Activated CD8-positive, alpha-beta T cell treated with anti-CD3 and anti-CD28 coated beads for 36 hours (primary cell): ENCODE results near the gene LRRC4B. TPM values are rescaled to one million over a fixed set of nuclear protein-coding genes. Genes with fewer than 3 reads are reported as not detected.
A peak's percentile ranks its signal among the peaks of the same experiment; 100 is the strongest.

ENCODE experiments used
- ATAC-seq: fragments of 200-7000 bp; cut with Tn5 transposase; one replicate; pipeline ENCODE4 v1.10.0; 2021; ENCODE audit warnings: mild to moderate bottlenecking, moderate library complexity
- CTCF ChIA-PET: fragments of 350-600 bp; sonication (Branson Sonifier 250); formaldehyde crosslinking; loops from one replicate; lab custom pipeline; 2021; ENCODE audit warnings: antibody characterized with exemption; lab: Charles Lee
- POLR2A ChIA-PET: fragments of 350-600 bp; sonication (Branson Sonifier 250); formaldehyde crosslinking; loops from one replicate; lab custom pipeline; 2021; ENCODE audit warnings: antibody characterized with exemption; lab: Charles Lee
- DNase-seq: peaks from one replicate; pipeline ENCODE4 v3.0.0-alpha.2; 2020
- H3K27ac Mint-ChIP-seq: one replicate; pipeline ENCODE4 v1.8.0; 2021; ENCODE audit warnings: mild to moderate bottlenecking, mixed read lengths
- H3K27me3 Mint-ChIP-seq: one replicate; pipeline ENCODE4 v1.8.0; 2021; ENCODE audit warnings: mixed read lengths
- H3K36me3 Mint-ChIP-seq: one replicate; pipeline ENCODE4 v1.8.0; 2021; ENCODE audit warnings: low read depth, mixed read lengths
- H3K4me1 Mint-ChIP-seq: one replicate; pipeline ENCODE4 v1.8.0; 2021; ENCODE audit warnings: low read depth, mixed read lengths
- H3K4me3 Mint-ChIP-seq: one replicate; pipeline ENCODE4 v1.8.0; 2021; ENCODE audit warnings: mild to moderate bottlenecking, moderate library complexity, mixed read lengths
- H3K9me3 Mint-ChIP-seq: one replicate; pipeline ENCODE4 v1.8.0; 2021; ENCODE audit warnings: mixed read lengths
- intact Hi-C: fragments of 100-400 bp; cut with micrococcal nuclease; formaldehyde crosslinking; loops from one replicate; pipeline ENCODE4 v1.10.0; 2022
- total RNA-seq, 2 experiments: library from RNA; stranded (reverse); gene quantifications; one replicate each; pipeline ENCODE4 v1.2.3, GENCODE V29; 2021
- TF ChIP-seq, protein P1 (sequence below): fragments of 200-600 bp; IDR thresholded peaks from one replicate; pipeline ENCODE4 v1.8.0; 2022; ENCODE audit warnings: antibody characterized with exemption, mild to moderate bottlenecking

The LRRC4B gene
- total RNA-seq, 2 experiments from 2014 or later, result not detected

DNA sequence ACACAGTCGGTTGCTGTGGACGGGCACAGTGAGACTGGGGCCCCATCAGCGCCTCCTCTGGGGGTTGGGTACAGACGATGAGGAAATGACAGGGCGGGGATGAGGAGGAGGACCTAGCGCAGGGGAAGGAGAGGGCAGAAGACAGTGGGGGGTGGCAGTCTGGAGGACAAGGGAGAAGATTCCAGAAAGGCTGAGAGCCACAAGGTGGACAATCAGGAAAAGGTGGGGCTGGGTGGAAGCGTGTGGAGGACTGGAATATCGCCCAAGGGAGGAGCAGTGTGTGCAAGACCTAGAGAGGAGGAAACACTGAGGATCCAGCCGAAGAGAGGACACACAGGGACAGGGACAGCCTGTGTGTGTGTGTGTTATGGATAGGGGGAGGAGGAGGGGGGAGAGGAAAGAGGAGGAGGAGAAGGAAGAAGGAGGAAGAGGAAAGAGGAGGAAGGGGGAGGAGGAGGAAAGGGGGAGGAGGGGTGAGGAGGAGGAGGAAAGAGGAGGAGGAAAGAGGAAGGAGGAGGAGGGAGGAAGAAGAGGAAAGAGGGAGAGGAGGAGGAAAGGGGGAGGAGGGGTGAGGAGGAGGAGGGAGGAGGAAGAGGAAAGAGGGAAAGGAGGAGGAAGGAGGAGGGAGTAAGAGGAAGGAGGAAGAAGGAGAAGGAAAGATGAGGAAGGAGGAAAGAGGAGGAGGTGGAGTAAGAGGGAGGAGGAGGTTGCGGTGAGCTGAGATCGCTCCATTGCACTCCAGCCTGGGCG lies 75.8 kb downstream of the LRRC4B start:
- H3K4me1 Mint-ChIP-seq, result peaks cover 21% of the 10 kb centered on the region
- intact Hi-C loops, result no loop called here
- ChIA-PET POLR2A (no interaction called here), CTCF (no interaction called here)
- H3K27me3 Mint-ChIP-seq, result no peaks in the 10 kb centered on the region
- H3K9me3 Mint-ChIP-seq, result no peaks in the 10 kb centered on the region
- ATAC-seq (peak; percentile 97), DNase-seq (peak; percentile 69)
- peak overlapping the region; percentile 70 for H3K27ac Mint-ChIP-seq
- H3K4me3 Mint-ChIP-seq, result peak overlapping the region; percentile 34
- TF ChIP-seq, protein P1, sequence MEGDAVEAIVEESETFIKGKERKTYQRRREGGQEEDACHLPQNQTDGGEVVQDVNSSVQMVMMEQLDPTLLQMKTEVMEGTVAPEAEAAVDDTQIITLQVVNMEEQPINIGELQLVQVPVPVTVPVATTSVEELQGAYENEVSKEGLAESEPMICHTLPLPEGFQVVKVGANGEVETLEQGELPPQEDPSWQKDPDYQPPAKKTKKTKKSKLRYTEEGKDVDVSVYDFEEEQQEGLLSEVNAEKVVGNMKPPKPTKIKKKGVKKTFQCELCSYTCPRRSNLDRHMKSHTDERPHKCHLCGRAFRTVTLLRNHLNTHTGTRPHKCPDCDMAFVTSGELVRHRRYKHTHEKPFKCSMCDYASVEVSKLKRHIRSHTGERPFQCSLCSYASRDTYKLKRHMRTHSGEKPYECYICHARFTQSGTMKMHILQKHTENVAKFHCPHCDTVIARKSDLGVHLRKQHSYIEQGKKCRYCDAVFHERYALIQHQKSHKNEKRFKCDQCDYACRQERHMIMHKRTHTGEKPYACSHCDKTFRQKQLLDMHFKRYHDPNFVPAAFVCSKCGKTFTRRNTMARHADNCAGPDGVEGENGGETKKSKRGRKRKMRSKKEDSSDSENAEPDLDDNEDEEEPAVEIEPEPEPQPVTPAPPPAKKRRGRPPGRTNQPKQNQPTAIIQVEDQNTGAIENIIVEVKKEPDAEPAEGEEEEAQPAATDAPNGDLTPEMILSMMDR, result no peak
- peaks cover 4% of the 10 kb centered on the region for H3K36me3 Mint-ChIP-seq

DNA sequence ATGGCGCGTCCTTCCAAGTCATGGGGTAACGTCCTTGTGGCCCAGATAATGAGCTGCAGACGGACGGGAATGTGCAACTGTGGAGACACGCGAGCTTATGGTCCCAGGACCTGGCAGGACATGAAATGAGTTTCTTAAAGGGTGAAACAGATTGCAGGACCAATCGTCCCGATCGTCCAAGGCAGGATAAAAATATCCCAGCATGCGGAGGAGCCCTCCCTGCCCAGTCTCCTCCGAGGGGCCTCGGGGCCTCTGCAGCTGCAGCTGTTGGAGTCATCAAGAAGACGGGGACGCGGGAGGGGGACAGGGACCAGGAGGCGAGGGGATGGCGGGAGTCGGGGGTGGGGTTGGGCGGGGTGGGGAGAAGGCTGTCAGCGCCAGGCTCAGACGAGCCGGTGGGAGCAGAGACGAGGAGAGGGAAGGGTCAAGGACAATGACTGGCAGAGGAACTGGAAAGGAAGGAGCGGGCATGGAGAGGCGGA lies 77.2 kb downstream of the LRRC4B start:
- no peak for ATAC-seq
- H3K27ac Mint-ChIP-seq, result no peak overlapping the region
- POLR2A ChIA-PET, result no interaction called here
- H3K9me3 Mint-ChIP-seq, result peaks cover 5% of the 10 kb centered on the region
- H3K36me3 Mint-ChIP-seq, result peaks cover 9% of the 10 kb centered on the region
- TF ChIP-seq, protein P1, result no peak
- no peak overlapping the region for H3K4me3 Mint-ChIP-seq
- DNase-seq, result no peak
- peaks cover 21% of the 10 kb centered on the region for H3K4me1 Mint-ChIP-seq
- intact Hi-C loops, result no loop called here
- CTCF ChIA-PET, result interaction anchor here (0.8 kb wide), 1 partner anchor 47 kb away, joined by 3 read pairs; no protein-coding TSS in a partner anchor
- H3K27me3 Mint-ChIP-seq, result no peaks in the 10 kb centered on the region

DNA sequence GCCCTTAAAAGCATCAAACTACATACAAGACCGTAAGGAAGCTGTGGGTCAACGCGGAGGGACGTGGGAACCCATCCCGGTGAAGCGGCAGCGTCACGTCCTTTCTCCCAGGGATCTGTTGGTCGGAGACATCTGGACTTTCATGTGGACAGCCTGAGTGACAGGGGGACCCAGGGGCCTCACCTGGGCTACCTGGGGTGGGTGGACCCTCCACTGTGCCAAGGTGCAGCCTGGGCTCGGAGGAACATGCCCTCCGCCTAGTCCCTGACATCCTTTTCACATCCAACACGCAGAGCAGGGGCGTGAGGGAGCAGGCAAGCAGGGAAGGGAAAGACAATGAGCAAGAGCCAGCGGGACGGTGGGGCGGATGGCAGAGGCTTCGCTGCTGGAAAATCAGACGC lies 77.8 kb downstream of the LRRC4B start:
- peaks cover 21% of the 10 kb centered on the region for H3K4me1 Mint-ChIP-seq
- H3K9me3 Mint-ChIP-seq, result peaks cover 5% of the 10 kb centered on the region
- peaks cover 15% of the 10 kb centered on the region for H3K36me3 Mint-ChIP-seq
- CTCF ChIA-PET, result interaction anchor here (0.8 kb wide), 1 partner anchor 47 kb away, joined by 3 read pairs; no protein-coding TSS in a partner anchor
- no peak overlapping the region for H3K4me3 Mint-ChIP-seq
- DNase-seq, result no peak
- TF ChIP-seq, protein P1, result no peak
- intact Hi-C loops, result no loop called here
- no peak for ATAC-seq
- no peak overlapping the region for H3K27ac Mint-ChIP-seq
- no peaks in the 10 kb centered on the region for H3K27me3 Mint-ChIP-seq
- POLR2A ChIA-PET, result no interaction called here

DNA sequence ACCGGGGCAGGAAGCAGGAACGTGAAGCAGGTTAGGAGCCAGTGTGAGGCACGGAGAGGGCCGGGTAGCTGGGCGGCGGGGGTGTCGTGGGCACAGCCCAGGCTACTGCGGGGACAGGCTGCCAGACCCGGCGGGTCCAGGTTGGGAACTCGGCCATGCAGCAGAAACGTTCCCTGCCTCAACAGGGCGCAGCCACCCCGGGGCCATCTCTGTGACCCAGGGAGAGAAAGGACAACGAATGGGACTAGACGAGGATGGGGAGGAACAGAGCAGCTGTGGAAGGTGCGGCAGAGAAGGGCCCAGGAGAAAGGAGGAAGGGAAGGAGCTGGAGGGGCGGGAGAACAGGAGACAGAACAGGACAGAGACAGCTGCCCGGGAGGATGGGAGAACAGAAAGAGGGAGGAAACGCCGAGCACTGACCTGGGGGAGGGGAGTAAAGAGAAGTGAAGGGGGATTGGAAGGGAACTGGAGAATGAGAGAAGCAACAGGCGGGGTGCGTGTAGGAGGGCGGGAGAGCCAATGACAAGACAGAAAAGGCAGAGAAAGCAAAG lies 78.7 kb downstream of the LRRC4B start:
- intact Hi-C loops, result no loop called here
- Mint-ChIP-seq H3K27me3 (no peaks in the 10 kb centered on the region), H3K4me1 (peaks cover 21% of the 10 kb centered on the region), H3K36me3 (peaks cover 18% of the 10 kb centered on the region), H3K27ac (no peak overlapping the region), H3K4me3 (no peak overlapping the region), H3K9me3 (peaks cover 5% of the 10 kb centered on the region)
- ChIA-PET POLR2A (no interaction called here), CTCF (interaction anchor here (0.6 kb wide), 1 partner anchor 46 kb away, joined by 3 read pairs; no protein-coding TSS in a partner anchor)
- DNase-seq (no peak), ATAC-seq (no peak)
- TF ChIP-seq, protein P1, result no peak
